Measurements from ENCODE around the gene PCDH12. TPM values are rescaled to one million over a fixed set of nuclear protein-coding genes. Genes with fewer than 3 reads are reported as not detected.
A peak's percentile ranks its signal among the peaks of the same experiment; 100 is the strongest.

Gene PCDH12
- total RNA-seq, 1 donor from 2014 or later, result 1.7 TPM

DNA sequence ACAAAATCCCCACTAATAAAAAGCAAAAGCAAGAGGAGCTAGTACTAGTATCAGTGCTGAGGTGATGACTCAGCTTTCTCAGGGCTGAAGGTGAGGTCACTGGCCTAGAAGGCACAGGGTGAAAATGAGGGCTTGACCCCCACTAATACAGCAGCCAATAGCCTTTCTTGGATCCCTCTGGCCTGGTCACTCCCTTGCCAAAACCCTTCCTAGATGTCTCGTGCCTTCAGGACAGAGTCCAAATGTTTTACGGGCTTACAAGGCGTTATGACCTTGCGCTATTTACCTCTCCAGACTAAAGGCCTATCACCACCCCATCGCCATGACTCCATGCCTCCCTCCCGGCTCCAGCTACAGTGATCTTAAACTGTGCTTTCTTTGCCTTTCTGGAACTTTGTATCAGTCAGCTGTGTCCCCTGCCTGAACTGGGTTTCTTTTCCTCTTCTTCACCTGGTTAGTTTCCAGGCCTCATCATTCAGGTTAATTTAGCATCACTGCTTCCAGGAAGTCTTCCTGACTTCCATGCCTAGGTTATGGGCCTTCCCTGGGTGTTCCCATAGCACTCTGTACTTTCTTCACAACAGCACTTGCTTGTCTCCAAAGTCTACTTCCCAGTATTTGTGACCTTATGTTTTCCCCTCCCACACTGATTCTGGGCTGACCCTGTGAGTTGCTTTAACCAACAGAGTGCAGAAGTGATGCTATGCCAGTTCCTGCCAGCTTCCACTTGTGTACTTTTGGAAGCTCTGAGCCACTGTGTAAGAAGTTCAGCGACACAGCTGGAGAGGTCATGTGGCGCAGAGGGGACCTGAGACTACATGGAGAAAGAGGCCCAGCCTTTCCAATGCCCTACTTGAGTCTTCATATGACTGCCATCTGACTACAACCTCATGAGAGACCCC, 38.5 kb downstream of the PCDH12 start:
- no peak overlapping the region for H3K27ac Mint-ChIP-seq (ENCODE audit: unreplicated experiment)
- DNase-seq, result no peak
- peaks cover 5% of the 10 kb centered on the region for H3K36me3 Mint-ChIP-seq (ENCODE audit: unreplicated experiment)
- peaks cover 3% of the 10 kb centered on the region for H3K27me3 Mint-ChIP-seq (ENCODE audit: unreplicated experiment)
- TF ChIP-seq, protein P1, sequence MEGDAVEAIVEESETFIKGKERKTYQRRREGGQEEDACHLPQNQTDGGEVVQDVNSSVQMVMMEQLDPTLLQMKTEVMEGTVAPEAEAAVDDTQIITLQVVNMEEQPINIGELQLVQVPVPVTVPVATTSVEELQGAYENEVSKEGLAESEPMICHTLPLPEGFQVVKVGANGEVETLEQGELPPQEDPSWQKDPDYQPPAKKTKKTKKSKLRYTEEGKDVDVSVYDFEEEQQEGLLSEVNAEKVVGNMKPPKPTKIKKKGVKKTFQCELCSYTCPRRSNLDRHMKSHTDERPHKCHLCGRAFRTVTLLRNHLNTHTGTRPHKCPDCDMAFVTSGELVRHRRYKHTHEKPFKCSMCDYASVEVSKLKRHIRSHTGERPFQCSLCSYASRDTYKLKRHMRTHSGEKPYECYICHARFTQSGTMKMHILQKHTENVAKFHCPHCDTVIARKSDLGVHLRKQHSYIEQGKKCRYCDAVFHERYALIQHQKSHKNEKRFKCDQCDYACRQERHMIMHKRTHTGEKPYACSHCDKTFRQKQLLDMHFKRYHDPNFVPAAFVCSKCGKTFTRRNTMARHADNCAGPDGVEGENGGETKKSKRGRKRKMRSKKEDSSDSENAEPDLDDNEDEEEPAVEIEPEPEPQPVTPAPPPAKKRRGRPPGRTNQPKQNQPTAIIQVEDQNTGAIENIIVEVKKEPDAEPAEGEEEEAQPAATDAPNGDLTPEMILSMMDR (IDR thresholded peaks at IDR 0.05; ENCODE audit: partially characterized antibody, unreplicated experiment), result no peak
- no peak overlapping the region for H3K4me3 Mint-ChIP-seq (ENCODE audit: unreplicated experiment)
- H3K4me1 Mint-ChIP-seq (ENCODE audit: low read depth, unreplicated experiment), result peaks cover 4% of the 10 kb centered on the region
- H3K9me3 Mint-ChIP-seq (ENCODE audit: unreplicated experiment), result peaks cover 3% of the 10 kb centered on the region

DNA sequence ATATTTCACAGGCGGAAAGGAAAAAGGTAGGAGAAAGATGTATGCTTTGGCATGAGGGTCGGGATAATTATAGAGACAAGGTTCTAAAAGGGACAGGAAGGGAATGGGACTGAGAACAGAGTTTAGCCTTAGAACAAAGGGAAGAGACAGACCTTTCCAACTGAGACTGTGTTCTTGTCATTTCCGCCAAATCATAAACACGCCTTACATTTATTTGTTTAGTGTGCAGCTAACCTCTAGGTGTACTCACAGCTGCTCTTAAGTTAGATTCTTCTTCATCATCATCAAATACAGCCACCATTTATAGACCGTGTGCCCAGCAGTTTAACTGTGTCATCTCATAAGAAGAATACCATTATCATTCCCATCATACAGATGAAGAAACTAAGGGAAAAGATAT, 40.2 kb downstream of the PCDH12 start:
- H3K36me3 Mint-ChIP-seq (ENCODE audit: unreplicated experiment), result peaks cover 5% of the 10 kb centered on the region
- H3K4me1 Mint-ChIP-seq (ENCODE audit: low read depth, unreplicated experiment), result peaks cover 4% of the 10 kb centered on the region
- DNase-seq, result no peak
- peaks cover 8% of the 10 kb centered on the region for H3K27me3 Mint-ChIP-seq (ENCODE audit: unreplicated experiment)
- no peak overlapping the region for H3K4me3 Mint-ChIP-seq (ENCODE audit: unreplicated experiment)
- TF ChIP-seq, protein P1 (IDR thresholded peaks at IDR 0.05; ENCODE audit: partially characterized antibody, unreplicated experiment), result no peak
- peaks cover 3% of the 10 kb centered on the region for H3K9me3 Mint-ChIP-seq (ENCODE audit: unreplicated experiment)
- H3K27ac Mint-ChIP-seq (ENCODE audit: unreplicated experiment), result no peak overlapping the region

- Mint-ChIP-seq H3K27ac (ENCODE audit: unreplicated experiment) (no peak overlapping the region), H3K9me3 (ENCODE audit: unreplicated experiment) (peaks cover 3% of the 10 kb centered on the region), H3K4me3 (ENCODE audit: unreplicated experiment) (no peak overlapping the region), H3K27me3 (ENCODE audit: unreplicated experiment) (peaks cover 8% of the 10 kb centered on the region), H3K4me1 (ENCODE audit: low read depth, unreplicated experiment) (peaks cover 4% of the 10 kb centered on the region), H3K36me3 (ENCODE audit: unreplicated experiment) (peaks cover 5% of the 10 kb centered on the region)
- TF ChIP-seq, protein P1 (IDR thresholded peaks at IDR 0.05; ENCODE audit: partially characterized antibody, unreplicated experiment), result no peak
- no peak for DNase-seq
Measured at GRCh38 chr5:141916522-141916921, 41.5 kb downstream of the PCDH12 start.

- H3K27ac Mint-ChIP-seq (ENCODE audit: unreplicated experiment), result no peak overlapping the region
- H3K27me3 Mint-ChIP-seq (ENCODE audit: unreplicated experiment), result peaks cover 8% of the 10 kb centered on the region
- no peak for DNase-seq
- no peak overlapping the region for H3K4me3 Mint-ChIP-seq (ENCODE audit: unreplicated experiment)
- peaks cover 4% of the 10 kb centered on the region for H3K4me1 Mint-ChIP-seq (ENCODE audit: low read depth, unreplicated experiment)
- TF ChIP-seq, protein P1 (IDR thresholded peaks at IDR 0.05; ENCODE audit: partially characterized antibody, unreplicated experiment), result no peak
- H3K9me3 Mint-ChIP-seq (ENCODE audit: unreplicated experiment), result peaks cover 3% of the 10 kb centered on the region
- peaks cover 5% of the 10 kb centered on the region for H3K36me3 Mint-ChIP-seq (ENCODE audit: unreplicated experiment)
Measured at GRCh38 chr5:141915881-141916336, 42.1 kb downstream of the PCDH12 start.

DNA sequence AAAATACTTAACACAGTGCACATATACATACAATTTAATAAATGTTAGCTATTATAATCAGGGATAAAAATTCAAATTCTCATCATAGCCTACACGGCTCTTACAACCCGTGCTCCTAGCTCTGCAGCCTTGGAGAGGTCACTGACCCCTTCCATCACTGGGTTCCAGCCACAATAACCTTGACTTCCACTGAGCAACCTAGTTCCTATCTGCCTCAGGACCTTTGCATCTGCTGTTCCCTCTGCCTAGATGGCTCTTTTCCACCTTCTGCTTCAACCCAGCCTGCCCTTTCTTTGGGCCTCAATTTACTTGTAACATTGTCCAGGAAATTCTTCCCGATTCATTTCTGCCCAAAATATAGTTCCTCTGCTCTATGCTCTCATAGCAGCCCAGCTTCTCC, 43.2 kb downstream of the PCDH12 start:
- TF ChIP-seq, protein P1 (IDR thresholded peaks at IDR 0.05; ENCODE audit: partially characterized antibody, unreplicated experiment), result no peak
- Mint-ChIP-seq H3K36me3 (ENCODE audit: unreplicated experiment) (peaks cover 5% of the 10 kb centered on the region), H3K27ac (ENCODE audit: unreplicated experiment) (no peak overlapping the region), H3K27me3 (ENCODE audit: unreplicated experiment) (peaks cover 6% of the 10 kb centered on the region), H3K4me3 (ENCODE audit: unreplicated experiment) (peak overlapping the region; percentile 55), H3K9me3 (ENCODE audit: unreplicated experiment) (peaks cover 3% of the 10 kb centered on the region), H3K4me1 (ENCODE audit: low read depth, unreplicated experiment) (peaks cover 4% of the 10 kb centered on the region)
- no peak for DNase-seq
